Tibial nerve (tissue), 4 donors: ENCODE measurements around the gene CYP1A2. TPM values are rescaled to one million over a fixed set of nuclear protein-coding genes. Genes with fewer than 3 reads are reported as not detected.
A peak's percentile ranks its signal among the peaks of the same experiment; 100 is the strongest.

ENCODE experiments used
- DNase-seq, 2 donors: peaks; one replicate each; pipeline ENCODE4 v3.0.0-alpha.2; 2019; ENCODE audit warnings: low spot score in 2 of 2
- H3K27ac ChIP-seq, 4 donors: fragments of 200-600 bp; sonication (generic) in 3 of 4; one replicate each; pipeline ENCODE4 v1.5.1; 2017 to 2019; ENCODE audit warnings: mild to moderate bottlenecking in 1 of 4
- H3K27me3 ChIP-seq, 2 donors: fragments of 200-600 bp; sonication (generic) in 1 of 2; one replicate each; pipeline versions ENCODE4 v1.5.1 to v1.6.0; 2017 to 2019
- H3K36me3 ChIP-seq, 3 donors: fragments of 200-600 bp; sonication (generic); one replicate each; pipeline ENCODE4 v1.5.1; 2018 to 2019
- H3K4me1 ChIP-seq, 4 donors: fragments of 200-600 bp; sonication (generic) in 3 of 4; one replicate each; pipeline ENCODE4 v1.5.1; 2017 to 2019
- H3K4me3 ChIP-seq, 4 donors: fragments of 200-600 bp; sonication (generic) in 3 of 4; one replicate each; pipeline ENCODE4 v1.5.1; 2017 to 2019; ENCODE audit warnings: mild to moderate bottlenecking in 1 of 4, moderate library complexity in 1 of 4
- H3K9me3 ChIP-seq, 4 donors: fragments of 200-600 bp; sonication (generic) in 3 of 4; one replicate each; pipeline ENCODE4 v1.5.1; 2017 to 2019
- EP300 ChIP-seq, 2 donors: sonication (generic); formaldehyde crosslinking; IDR thresholded peaks; one replicate each; pipeline ENCODE4 v1.6.1; 2017; ENCODE audit warnings: antibody characterized with exemption in 2 of 2, mild to moderate bottlenecking in 1 of 2
- POLR2A ChIP-seq, 2 donors: fragments of 450-650 bp; IDR thresholded peaks; one replicate each; pipeline ENCODE4 v1.6.1; 2017; ENCODE audit warnings: antibody characterized with exemption in 2 of 2, mild to moderate bottlenecking in 2 of 2, moderate library complexity in 2 of 2
- WGBS, 2 donors: methylation state at CpG; one replicate each; pipeline ENCODE4 v1.1.5; 2018; 5-methylcytosine and 5-hydroxymethylcytosine counted together
- total RNA-seq, 4 donors: library from RNA; depleted of rRNA; stranded (reverse); fragments of >200 nt; gene quantifications; one replicate each; pipeline ENCODE4 v1.1.0, GENCODE V29; 2016
- TF ChIP-seq, protein P1 (sequence below), 5 experiments: fragments of 200-600 bp in 3 of 5; fragments of 450-650 bp in 2 of 5; sonication (generic) in 3 of 5; IDR thresholded peaks; one replicate each; pipeline ENCODE4 v1.5.1; 2016 to 2019; ENCODE audit warnings: antibody characterized with exemption in 5 of 5, mild to moderate bottlenecking in 3 of 5, moderate library complexity in 2 of 5

Gene CYP1A2
- total RNA-seq, 4 donors from 2014 or later, result not detected

DNA sequence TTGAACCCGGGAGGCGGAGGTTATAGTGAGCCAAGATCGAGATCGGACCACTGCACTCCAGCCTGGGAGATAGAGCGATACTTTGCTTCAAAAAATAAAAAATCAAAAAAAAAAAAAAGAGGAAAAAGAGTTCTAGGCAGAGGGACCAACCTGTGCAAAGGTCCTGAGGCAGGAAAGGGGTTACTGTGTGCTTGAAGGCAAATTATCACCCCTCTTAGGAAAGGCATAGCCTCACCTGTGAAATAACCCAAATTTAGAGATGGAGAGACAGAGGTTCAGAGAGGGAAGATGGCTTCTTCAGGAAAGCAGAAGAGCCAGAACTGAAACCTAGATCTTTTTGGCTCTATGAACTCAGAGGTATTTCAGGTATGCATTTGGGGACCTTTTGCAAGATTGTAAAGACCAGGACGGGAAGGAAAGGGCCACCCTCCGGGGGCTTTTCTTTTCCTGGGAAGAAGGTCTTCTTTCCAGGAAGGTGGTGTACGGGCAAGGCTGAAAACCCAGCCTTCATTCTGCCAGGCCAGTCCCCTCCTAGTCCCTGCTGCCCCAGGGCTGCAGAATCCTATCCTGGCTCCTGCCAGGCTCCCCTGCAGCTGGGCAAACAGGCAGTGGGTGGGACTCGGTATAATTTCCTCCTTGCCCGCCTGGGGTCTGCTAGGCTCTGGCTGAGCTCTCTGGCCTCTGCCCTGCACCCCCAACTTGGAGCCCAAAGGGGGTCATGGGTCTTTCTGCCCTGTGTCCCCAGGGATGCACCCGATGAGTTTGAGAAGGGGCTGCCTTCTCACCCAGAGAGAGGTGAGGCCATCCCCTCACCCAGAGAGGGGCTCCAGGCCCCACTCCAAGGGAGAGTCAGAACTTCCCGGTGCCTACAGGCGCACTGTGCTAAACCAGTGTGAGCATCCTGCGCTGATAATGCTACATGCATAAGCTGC, 18.8 kb downstream of the CYP1A2 start:
- 78 to 80% methylated on average over 13 to 14 of the region's 14 CpGs for WGBS, 2 donors
- Histone ChIP-seq H3K36me3 (no peaks in the 10 kb centered on the region), H3K4me3 (no peak overlapping the region), H3K27ac (no peak overlapping the region), H3K9me3 (no peaks in the 10 kb centered on the region), H3K27me3 (peaks cover 0 to 14% of the 10 kb centered on the region in 2 donors), H3K4me1 (peaks cover 0 to 21% (median 6%) of the 10 kb centered on the region in 4 donors)
- no peak for DNase-seq
- TF ChIP-seq POLR2A (IDR thresholded peaks at IDR 0.05) (no peak), EP300 (IDR thresholded peaks at IDR 0.05) (no peak)
- TF ChIP-seq, protein P1, sequence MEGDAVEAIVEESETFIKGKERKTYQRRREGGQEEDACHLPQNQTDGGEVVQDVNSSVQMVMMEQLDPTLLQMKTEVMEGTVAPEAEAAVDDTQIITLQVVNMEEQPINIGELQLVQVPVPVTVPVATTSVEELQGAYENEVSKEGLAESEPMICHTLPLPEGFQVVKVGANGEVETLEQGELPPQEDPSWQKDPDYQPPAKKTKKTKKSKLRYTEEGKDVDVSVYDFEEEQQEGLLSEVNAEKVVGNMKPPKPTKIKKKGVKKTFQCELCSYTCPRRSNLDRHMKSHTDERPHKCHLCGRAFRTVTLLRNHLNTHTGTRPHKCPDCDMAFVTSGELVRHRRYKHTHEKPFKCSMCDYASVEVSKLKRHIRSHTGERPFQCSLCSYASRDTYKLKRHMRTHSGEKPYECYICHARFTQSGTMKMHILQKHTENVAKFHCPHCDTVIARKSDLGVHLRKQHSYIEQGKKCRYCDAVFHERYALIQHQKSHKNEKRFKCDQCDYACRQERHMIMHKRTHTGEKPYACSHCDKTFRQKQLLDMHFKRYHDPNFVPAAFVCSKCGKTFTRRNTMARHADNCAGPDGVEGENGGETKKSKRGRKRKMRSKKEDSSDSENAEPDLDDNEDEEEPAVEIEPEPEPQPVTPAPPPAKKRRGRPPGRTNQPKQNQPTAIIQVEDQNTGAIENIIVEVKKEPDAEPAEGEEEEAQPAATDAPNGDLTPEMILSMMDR (IDR thresholded peaks at IDR 0.05), result no peak

DNA sequence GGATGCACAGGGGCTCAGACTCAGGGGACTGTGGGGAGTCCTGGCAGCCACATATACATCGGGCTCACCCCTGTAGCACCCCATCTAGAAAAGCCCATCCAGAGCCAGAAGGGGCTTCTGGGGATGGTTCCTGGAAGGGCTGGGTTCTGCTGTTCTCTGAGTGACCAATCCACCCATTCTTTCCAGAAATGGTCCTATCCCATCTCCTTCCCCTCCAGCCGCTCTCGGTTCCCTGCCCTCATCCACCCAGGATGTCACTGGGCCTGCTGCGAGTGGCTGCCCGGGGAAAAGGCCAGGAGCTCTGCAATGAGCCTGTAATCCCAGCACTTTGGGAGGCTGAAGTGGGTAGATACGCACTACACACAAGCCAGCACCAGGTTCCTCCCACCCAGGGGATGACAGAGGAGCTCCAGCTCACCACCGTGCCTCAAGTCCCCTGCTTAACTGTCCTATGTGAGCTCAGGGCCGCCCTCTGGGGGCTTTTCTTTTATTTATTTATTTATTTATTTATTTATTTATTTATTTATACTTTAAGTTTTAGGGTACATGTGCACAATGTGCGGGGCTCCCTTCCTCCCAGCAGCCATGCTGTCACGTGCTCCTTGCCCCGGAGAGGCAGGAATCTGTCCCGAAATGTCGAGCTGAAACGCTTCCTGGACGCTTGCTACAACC, 19.6 kb downstream of the CYP1A2 start:
- Histone ChIP-seq H3K36me3 (no peaks in the 10 kb centered on the region), H3K27me3 (peaks cover 0 to 7% of the 10 kb centered on the region in 2 donors), H3K4me1 (peaks cover 0 to 23% (median 7%) of the 10 kb centered on the region in 4 donors), H3K27ac (no peak overlapping the region), H3K9me3 (no peaks in the 10 kb centered on the region), H3K4me3 (peak overlapping the region in 1 of 4 donors; percentile 19)
- 29 to 30% methylated on average over 15 of the region's 15 CpGs for WGBS, 2 donors
- TF ChIP-seq EP300 (IDR thresholded peaks at IDR 0.05), result no peak
- no peak for DNase-seq

DNA sequence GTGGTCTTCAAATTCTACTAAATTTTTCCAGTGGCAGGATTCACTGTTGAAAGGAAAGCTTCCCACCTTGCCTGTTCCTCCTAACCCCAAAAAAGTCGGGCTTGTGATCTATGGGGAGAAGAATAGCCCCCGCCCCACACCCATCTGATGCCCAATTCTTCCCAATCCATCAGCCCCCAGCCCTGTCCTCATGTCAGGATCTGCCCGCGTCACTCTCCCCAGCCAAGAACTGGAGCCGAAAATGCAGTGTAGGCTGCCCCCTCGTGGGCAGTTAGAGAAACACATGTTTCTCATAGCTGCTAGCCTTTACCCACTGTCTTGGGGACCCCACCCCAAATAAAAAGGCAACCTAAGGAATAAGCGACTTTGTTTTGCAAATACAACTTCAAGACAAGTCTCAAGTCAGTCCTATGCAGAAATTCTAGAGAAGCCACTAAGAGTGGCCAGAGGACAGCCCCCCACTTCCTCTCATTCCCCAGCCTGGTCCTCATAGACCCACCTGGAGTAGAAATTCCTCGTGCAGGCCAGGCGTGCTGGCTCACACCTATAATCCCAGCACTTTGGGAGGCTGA, 20.2 kb downstream of the CYP1A2 start:
- WGBS, 2 donors, result 2 to 4% methylated on average over 9 of the region's 9 CpGs
- DNase-seq, result peak; percentile 37 to 53
- H3K4me3 ChIP-seq, result peak overlapping the region in 1 of 4 donors; percentile 19

DNA sequence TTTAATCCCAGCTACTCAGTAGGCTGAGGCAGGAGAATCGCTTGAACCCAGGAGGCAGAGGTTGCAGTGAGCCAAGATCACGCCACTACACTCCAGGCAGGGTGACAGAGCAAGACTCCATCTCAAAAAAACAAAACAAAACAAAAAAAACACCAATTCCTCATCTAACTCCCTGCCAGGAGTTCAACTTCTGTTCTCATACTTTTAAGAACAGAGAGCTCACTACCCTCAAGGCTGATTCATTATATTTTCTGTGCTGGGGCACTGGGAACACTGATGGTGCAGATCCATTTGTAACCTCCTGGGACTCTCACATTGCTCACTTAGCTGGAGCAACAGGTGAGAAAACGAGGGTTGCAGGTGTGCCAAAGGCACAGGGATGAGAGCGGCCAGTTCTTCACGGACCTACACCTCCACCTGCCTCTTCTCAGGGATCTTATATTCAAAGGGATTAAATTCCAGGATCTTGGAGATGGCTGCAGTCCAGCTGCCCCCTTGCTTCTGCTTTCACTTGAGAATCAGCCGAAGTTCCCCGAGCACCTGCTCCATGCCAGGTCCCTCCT, 20.9 kb downstream of the CYP1A2 start:
- Histone ChIP-seq H3K4me1 (peaks cover 0 to 32% (median 16%) of the 10 kb centered on the region in 4 donors), H3K27me3 (peaks cover 0 to 7% of the 10 kb centered on the region in 2 donors), H3K27ac (no peak overlapping the region), H3K36me3 (no peaks in the 10 kb centered on the region), H3K4me3 (no peak overlapping the region), H3K9me3 (no peaks in the 10 kb centered on the region)
- no peak for DNase-seq
- WGBS, 2 donors, result 60 to 67% methylated on average over 7 of the region's 7 CpGs
- no peak for TF ChIP-seq EP300 (IDR thresholded peaks at IDR 0.05)
- no peak for TF ChIP-seq POLR2A (IDR thresholded peaks at IDR 0.05)
- TF ChIP-seq, protein P1 (IDR thresholded peaks at IDR 0.05), result no peak

More for the DNA sequence above, 20.2 kb downstream of the CYP1A2 start:
- Histone ChIP-seq H3K27ac (no peak overlapping the region), H3K27me3 (peaks cover 0 to 7% of the 10 kb centered on the region in 2 donors), H3K4me1 (peaks cover 0 to 27% (median 10%) of the 10 kb centered on the region in 4 donors), H3K36me3 (no peaks in the 10 kb centered on the region), H3K9me3 (no peaks in the 10 kb centered on the region)
- TF ChIP-seq, protein P1 (IDR thresholded peaks at IDR 0.05), result peak; percentile 73 to 91 (median 83)
- no peak for TF ChIP-seq POLR2A (IDR thresholded peaks at IDR 0.05)

DNA sequence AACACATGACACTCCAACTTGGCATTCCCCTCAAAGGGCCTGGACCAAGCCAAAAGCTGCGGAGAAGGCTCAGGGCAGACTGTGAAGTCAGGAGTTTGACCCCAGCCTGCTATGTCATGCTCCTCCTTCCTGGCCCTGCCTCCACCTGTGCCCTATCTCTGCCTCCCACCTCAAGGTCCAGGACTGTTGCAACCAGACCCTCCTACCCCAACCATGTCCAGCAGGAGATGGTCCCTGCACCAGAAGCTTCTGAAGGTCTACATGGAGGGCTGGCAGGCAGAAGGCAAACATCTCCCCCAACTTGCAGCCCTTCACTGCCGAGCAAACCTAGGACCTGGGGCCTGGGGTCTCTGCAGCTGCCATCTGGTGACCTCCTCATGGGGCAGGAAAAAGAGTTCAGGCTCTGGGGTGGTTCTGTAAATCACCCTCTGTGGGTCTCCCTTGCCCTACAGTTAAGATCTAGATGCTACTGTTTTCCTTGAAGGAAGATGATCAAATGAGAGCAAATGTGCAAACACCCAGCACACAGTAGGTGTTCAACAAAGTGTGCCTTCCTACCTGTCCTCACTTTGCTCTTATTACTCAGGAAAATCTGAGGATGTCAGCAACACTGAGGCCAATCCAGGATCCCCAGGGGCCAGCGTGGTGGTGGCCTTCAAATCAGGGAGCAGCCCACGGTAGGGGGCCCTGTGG, 21.7 kb downstream of the CYP1A2 start:
- TF ChIP-seq POLR2A (IDR thresholded peaks at IDR 0.05), result no peak
- TF ChIP-seq EP300 (IDR thresholded peaks at IDR 0.05), result no peak
- TF ChIP-seq, protein P1 (IDR thresholded peaks at IDR 0.05), result no peak
- Histone ChIP-seq H3K27me3 (peaks cover 0 to 7% of the 10 kb centered on the region in 2 donors), H3K4me3 (no peak overlapping the region), H3K9me3 (no peaks in the 10 kb centered on the region), H3K27ac (no peak overlapping the region), H3K36me3 (no peaks in the 10 kb centered on the region), H3K4me1 (peaks cover 0 to 32% (median 17%) of the 10 kb centered on the region in 4 donors)
- DNase-seq, result no peak
- WGBS, 2 donors, result 49 to 53% methylated on average over 4 of the region's 4 CpGs
